IMR-90 (cell line): ENCODE measurements around the gene TMEM179. TPM values are rescaled to one million over a fixed set of nuclear protein-coding genes. Genes with fewer than 3 reads are reported as not detected.

ENCODE experiments used
- ATAC-seq: fragments of 200-7000 bp; cut with Tn5 transposase; 2 replicates; pipeline ENCODE4 v1.9.1; 2020; ENCODE audit warnings: low read depth, mild to moderate bottlenecking, moderate library complexity
- BruUV-seq: library from RNA; stranded (reverse); fragments of 400-500 nt; replicated peaks from 2 replicates; lab custom pipeline; 2021; lab: Mats Ljungman, UMichigan
- CTCF ChIA-PET: fragments of 300-600 bp; formaldehyde crosslinking; extraction: SDS; loops from one replicate; lab custom pipeline; 2021; ENCODE audit warnings: antibody characterized with exemption; lab: Yijun Ruan, JAX
- POLR2A ChIA-PET: fragments of 300-600 bp; sonication (Branson Sonifier 250); formaldehyde crosslinking; loops from one replicate; lab custom pipeline; 2022; ENCODE audit warnings: antibody characterized with exemption; ENCODE audit not compliant: unreplicated experiment; lab: Charles Lee
- DNase-seq: peaks from one replicate; pipeline ENCODE4 v3.0.0; 2013
- H2AFZ ChIP-seq: replicated peaks from 2 replicates; pipeline ENCODE3; 2013; ENCODE audit warnings: low read length, mild to moderate bottlenecking; ENCODE audit not compliant: poor library complexity
- H2AK5ac ChIP-seq: 2 replicates; pipeline ENCODE4 v1.6.1; 2013; ENCODE audit warnings: low read depth, low read length, inconsistent platforms
- H2AK9ac ChIP-seq: replicated peaks from 2 replicates; pipeline ENCODE3; 2013; ENCODE audit warnings: mild to moderate bottlenecking, low read depth, low read length, moderate library complexity; ENCODE audit not compliant: poor library complexity
- H2BK120ac ChIP-seq: 2 replicates; pipeline ENCODE4 v1.6.1; 2013; ENCODE audit warnings: low read depth, low read length, inconsistent platforms
- H2BK15ac ChIP-seq: 3 replicates; pipeline ENCODE4 v1.6.1; 2013; ENCODE audit warnings: low read depth, low read length, inconsistent platforms
- H2BK20ac ChIP-seq: 2 replicates; pipeline ENCODE4 v1.6.1; 2013; ENCODE audit warnings: low read depth, mild to moderate bottlenecking, inconsistent platforms, low read length, moderate library complexity
- H2BK5ac ChIP-seq: 2 replicates; pipeline ENCODE4 v1.6.1; 2013; ENCODE audit warnings: mild to moderate bottlenecking, low read depth, low read length, inconsistent platforms; ENCODE audit not compliant: poor library complexity, severe bottlenecking
- H3K14ac ChIP-seq: replicated peaks from 2 replicates; pipeline ENCODE4 v1.6.1; 2013; ENCODE audit warnings: low read depth, low read length, inconsistent platforms
- H3K18ac ChIP-seq: 2 replicates; pipeline ENCODE4 v1.6.1; 2013; ENCODE audit warnings: low read depth, low read length, control low read depth
- H3K23ac ChIP-seq: 2 replicates; pipeline ENCODE4 v1.6.1; 2013; ENCODE audit warnings: low read depth, low read length, inconsistent platforms
- H3K27ac ChIP-seq: 2 replicates; pipeline ENCODE4 v1.5.1; 2013; ENCODE audit warnings: mild to moderate bottlenecking, control low read depth, low read length; ENCODE audit not compliant: insufficient read depth
- H3K27me3 ChIP-seq: 2 replicates; pipeline ENCODE4 v1.6.1; 2013; ENCODE audit warnings: low read length; ENCODE audit not compliant: control insufficient read depth, insufficient read depth
- H3K36me3 ChIP-seq: 2 replicates; pipeline ENCODE4 v1.6.1; 2013; ENCODE audit warnings: low read length, mixed read lengths; ENCODE audit not compliant: control insufficient read depth, insufficient read depth
- H3K4ac ChIP-seq: 2 replicates; pipeline ENCODE4 v1.6.1; 2013; ENCODE audit warnings: low read depth, low read length, inconsistent platforms
- H3K4me1 ChIP-seq: 2 replicates; pipeline ENCODE4 v1.6.1; 2013; ENCODE audit warnings: low read length, mixed read lengths; ENCODE audit not compliant: control insufficient read depth, insufficient read depth
- H3K4me2 ChIP-seq: 2 replicates; pipeline ENCODE4 v1.6.1; 2013; ENCODE audit warnings: low read depth, mild to moderate bottlenecking, control low read depth, low read length, moderate library complexity
- H3K4me3 ChIP-seq: 2 replicates; pipeline ENCODE4 v1.5.1; 2013; ENCODE audit warnings: low read depth, mild to moderate bottlenecking, control low read depth, low read length, moderate library complexity; ENCODE audit not compliant: insufficient read depth
- H3K56ac ChIP-seq: 2 replicates; pipeline ENCODE4 v1.6.1; 2013; ENCODE audit warnings: low read length, inconsistent platforms; ENCODE audit not compliant: insufficient read depth; ENCODE audit errors: extremely low read depth
- H3K79me1 ChIP-seq, 2 experiments: 2 replicates each; pipeline ENCODE4 v1.6.1; 2013; ENCODE audit warnings: low read length in 2 of 2, inconsistent platforms in 1 of 2, low read depth in 1 of 2
- H3K9ac ChIP-seq: 2 replicates; pipeline ENCODE4 v1.6.1; 2013; ENCODE audit warnings: low read depth, low read length, control low read depth
- H3K9me1 ChIP-seq: 2 replicates; pipeline ENCODE4 v1.6.1; 2013; ENCODE audit warnings: low read length, inconsistent platforms; ENCODE audit not compliant: insufficient read depth
- H3K9me3 ChIP-seq: 2 replicates; pipeline ENCODE4 v1.6.1; 2013; ENCODE audit warnings: low read length; ENCODE audit not compliant: control insufficient read depth, insufficient read depth
- H4K20me1 ChIP-seq: 2 replicates; pipeline ENCODE4 v1.6.1; 2013; ENCODE audit warnings: low read length, inconsistent platforms; ENCODE audit not compliant: insufficient read depth
- H4K5ac ChIP-seq: 2 replicates; pipeline ENCODE4 v1.6.1; 2013; ENCODE audit warnings: mild to moderate bottlenecking, low read depth, low read length, control low read depth
- H4K8ac ChIP-seq, 2 experiments: 2 replicates each; pipeline ENCODE4 v1.6.1; 2013; ENCODE audit warnings: low read depth in 2 of 2, low read length in 2 of 2, control low read depth in 1 of 2, inconsistent platforms in 1 of 2
- H4K91ac ChIP-seq: 2 replicates; pipeline ENCODE4 v1.6.1; 2013; ENCODE audit warnings: low read depth, low read length, inconsistent platforms; ENCODE audit not compliant: insufficient read depth
- BHLHE40 ChIP-seq: fragments of 150-350 bp; IDR thresholded peaks from 2 replicates; pipeline ENCODE4 v1.6.1; 2016; ENCODE audit warnings: mild to moderate bottlenecking, low read depth, low read length
- CEBPB ChIP-seq: IDR thresholded peaks from 2 replicates; pipeline ENCODE4 v1.6.1; 2012; ENCODE audit warnings: low read depth, low read length, improper control_type of control experiment
- CHD1 ChIP-seq: IDR thresholded peaks from 2 replicates; pipeline ENCODE4 v1.6.1; 2012; ENCODE audit warnings: low read depth, low read length, improper control_type of control experiment
- CTCF ChIP-seq: conservative IDR thresholded peaks from 2 replicates; pipeline ENCODE4 v1.5.1; 2012; ENCODE audit warnings: mild to moderate bottlenecking, low read depth, low read length, improper control_type of control experiment
- ELK1 ChIP-seq: fragments of 150-350 bp; IDR thresholded peaks from 2 replicates; pipeline ENCODE4 v1.6.1; 2016; ENCODE audit warnings: low read depth, mild to moderate bottlenecking, low read length, moderate library complexity, borderline replicate concordance
- FOS ChIP-seq: fragments of 150-350 bp; IDR thresholded peaks from 2 replicates; pipeline ENCODE4 v1.6.1; 2016; ENCODE audit warnings: low read depth, low read length
- MAFK ChIP-seq: IDR thresholded peaks from 2 replicates; pipeline ENCODE4 v1.6.1; 2012; ENCODE audit warnings: low read depth, low read length, improper control_type of control experiment
- MAZ ChIP-seq: IDR thresholded peaks from 2 replicates; pipeline ENCODE4 v1.6.1; 2012; ENCODE audit warnings: low read depth, mild to moderate bottlenecking, low read length, improper control_type of control experiment, moderate library complexity, borderline replicate concordance
- MXI1 ChIP-seq: IDR thresholded peaks from 2 replicates; pipeline ENCODE4 v1.6.1; 2012; ENCODE audit warnings: low read depth, mild to moderate bottlenecking, low read length, moderate library complexity, borderline replicate concordance
- NFE2L2 ChIP-seq: fragments of 150-350 bp; IDR thresholded peaks from 2 replicates; pipeline ENCODE4 v1.6.1; 2016; ENCODE audit warnings: low read depth, mild to moderate bottlenecking, low read length
- POLR2A ChIP-seq: IDR thresholded peaks from 2 replicates; pipeline ENCODE4 v1.6.1; 2012; ENCODE audit warnings: mild to moderate bottlenecking, low read depth, low read length
- RAD21 ChIP-seq: IDR thresholded peaks from 2 replicates; pipeline ENCODE4 v1.6.1; 2012; ENCODE audit warnings: low read length, improper control_type of control experiment
- RCOR1 ChIP-seq: IDR thresholded peaks from 2 replicates; pipeline ENCODE4 v1.6.1; 2012; ENCODE audit warnings: mild to moderate bottlenecking, low read length, improper control_type of control experiment; ENCODE audit not compliant: insufficient replicate concordance
- RFX5 ChIP-seq: IDR thresholded peaks from 2 replicates; pipeline ENCODE4 v1.8.0; 2012; ENCODE audit warnings: low read depth, mild to moderate bottlenecking, low read length, moderate library complexity
- SMC3 ChIP-seq: fragments of 150-350 bp; IDR thresholded peaks from 2 replicates; pipeline ENCODE4 v1.6.1; 2016; ENCODE audit warnings: low read depth, mild to moderate bottlenecking, antibody characterized with exemption, low read length, moderate library complexity
- WGBS, 2 experiments: methylation state at CpG; one replicate each; pipeline versions ENCODE4 v1.1.5 to v1.1.7; 2013; ENCODE audit warnings: missing lambda C conversion rate in 2 of 2; ENCODE audit not compliant: insufficient read length in 1 of 2; ENCODE audit errors: extremely low coverage in 2 of 2; 5-methylcytosine and 5-hydroxymethylcytosine counted together
- dilution Hi-C: fragments of 300-500 bp; cut with HindIII; formaldehyde crosslinking; loops from one replicate; pipeline ENCODE4 v1.14.3; 2018; ENCODE audit warnings: low sequenced_read_pairs; ENCODE audit not compliant: unreplicated experiment
- in situ Hi-C: fragments of 300-500 bp; cut with MboI; formaldehyde crosslinking; loops from 3 replicates; pipeline ENCODE4 v1.14.3; 2019; ENCODE audit warnings: low sequenced_read_pairs, inconsistent platforms, mixed read lengths
- intact Hi-C: fragments of 100-400 bp; cut with micrococcal nuclease; formaldehyde crosslinking; loops from 2 replicates; pipeline ENCODE4 v1.10.0; 2022
- polyA plus RNA-seq, 3 experiments: library from polyadenylated mRNA; depleted of rRNA; stranded (reverse); fragments of >200 nt; gene quantifications; 2 replicates each; pipeline ENCODE4 v1.2.3, GENCODE V29; 2012; ENCODE audit warnings: low replicate concordance in 1 of 3
- total RNA-seq: library from RNA; depleted of rRNA; stranded (reverse); fragments of >200 nt; gene quantifications from 2 replicates; pipeline ENCODE4 v1.2.3, GENCODE V29; 2012
- TF ChIP-seq, protein P1 (sequence below): fragments of 150-350 bp; IDR thresholded peaks from 2 replicates; pipeline ENCODE4 v1.6.1; 2017; ENCODE audit warnings: mild to moderate bottlenecking, antibody characterized with exemption, low read length, low read depth

TMEM179 gene
- total and polyA plus RNA-seq, 2 of the 4 experiments (the other 2 are of a cell fraction): not detected

- dilution Hi-C loops (no loop called here), in situ Hi-C loops (loop anchor here (25.0 kb wide), 1 partner anchor 487 kb away; the partner anchor contains the start of gene ASPG), intact Hi-C loops (no loop called here)
- TF ChIP-seq ELK1 (no peak), RFX5 (no peak), MXI1 (no peak), CHD1 (no peak), RCOR1 (no peak), FOS (no peak), MAFK (no peak), POLR2A (no peak), CEBPB (no peak), SMC3 (no peak), RAD21 (no peak), CTCF (no peak), NFE2L2 (no peak), MAZ (no peak), BHLHE40 (no peak)
- TF ChIP-seq, protein P1, sequence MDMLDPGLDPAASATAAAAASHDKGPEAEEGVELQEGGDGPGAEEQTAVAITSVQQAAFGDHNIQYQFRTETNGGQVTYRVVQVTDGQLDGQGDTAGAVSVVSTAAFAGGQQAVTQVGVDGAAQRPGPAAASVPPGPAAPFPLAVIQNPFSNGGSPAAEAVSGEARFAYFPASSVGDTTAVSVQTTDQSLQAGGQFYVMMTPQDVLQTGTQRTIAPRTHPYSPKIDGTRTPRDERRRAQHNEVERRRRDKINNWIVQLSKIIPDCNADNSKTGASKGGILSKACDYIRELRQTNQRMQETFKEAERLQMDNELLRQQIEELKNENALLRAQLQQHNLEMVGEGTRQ: no peak
- Histone ChIP-seq H3K18ac (no peak overlapping the region), H2BK5ac (no peak overlapping the region), H4K91ac (no peak overlapping the region), H3K9me3 (no peaks in the 10 kb centered on the region), H3K9me1 (no peaks in the 10 kb centered on the region), H3K36me3 (no peaks in the 10 kb centered on the region), H2BK120ac (no peak overlapping the region), H3K4ac (no peak overlapping the region), H3K79me1 (no peaks in the 10 kb centered on the region), H4K8ac (no peak overlapping the region), H2AK9ac (no peak overlapping the region), H3K4me2 (no peak overlapping the region), H3K9ac (no peak overlapping the region), H4K20me1 (no peaks in the 10 kb centered on the region), H2AK5ac (no peak overlapping the region), H4K5ac (no peak overlapping the region), H3K4me1 (no peaks in the 10 kb centered on the region), H3K27ac (no peak overlapping the region), H3K14ac (no peak overlapping the region), H2BK20ac (no peak overlapping the region), H3K27me3 (peaks cover 12% of the 10 kb centered on the region; the same call in 1 of the 2 replicates), H2AFZ (no peak overlapping the region), H3K23ac (no peak overlapping the region), H3K4me3 (no peak overlapping the region), H2BK15ac (no peak overlapping the region), H3K56ac (no peak overlapping the region)
- 42% methylated on average over 2 of the region's 9 CpGs; no CpG with 5 or more reads in 1 of the 2 experiments for WGBS, 2 experiments
- ATAC-seq (no peak), DNase-seq (no peak)
- ChIA-PET POLR2A (no interaction called here), CTCF (no interaction called here)
- no TSS peak for BruUV-seq
Measured at GRCh38 chr14:104573930-104574329, 30.6 kb downstream of the TMEM179 start.
